Activated CD4-positive, alpha-beta T cell treated with anti-CD3 and anti-CD28 coated beads, Interleukin-2, Interleukin-6, amounts not matched to agents 100 ng/mL and 50 ng/mL, durations not matched to agents 16 hours and 8 hours (primary cell): ENCODE results near the gene SCGB3A1.

Experiments
- DNase-seq: peaks from one replicate; pipeline ENCODE4 v3.0.0-alpha.2; 2020

SCGB3A1 gene

DNA sequence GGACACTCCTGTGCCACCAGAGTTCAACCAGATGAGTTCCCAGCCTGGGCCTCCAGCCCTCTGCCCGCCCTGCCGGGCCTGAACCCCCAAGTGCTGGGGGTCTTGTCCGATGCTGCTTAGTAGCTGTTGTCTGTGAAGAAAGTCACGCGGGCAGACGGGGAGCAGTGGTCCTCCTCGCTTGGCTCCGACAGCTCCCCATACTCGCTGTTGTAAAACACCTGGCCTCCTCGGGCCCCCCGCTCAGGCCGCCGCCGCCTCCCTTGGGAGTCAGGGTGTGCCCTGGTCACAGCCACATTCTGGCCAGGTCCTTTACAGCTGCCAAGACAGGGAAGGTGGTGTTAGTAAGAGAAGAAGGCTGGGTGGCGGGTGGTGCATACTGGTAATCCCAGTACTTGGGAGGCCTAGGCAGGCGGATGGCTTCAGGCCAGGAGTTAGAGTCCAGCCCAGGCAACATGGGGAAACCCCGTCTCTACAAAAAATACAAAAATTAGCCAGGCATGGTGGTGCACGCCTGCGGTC lies 11.8 kb upstream of the SCGB3A1 start:
- DNase-seq: no peak

- no peak for DNase-seq
Observed at GRCh38 chr5:180602481-180603075, 11.3 kb upstream of the SCGB3A1 start.

DNA sequence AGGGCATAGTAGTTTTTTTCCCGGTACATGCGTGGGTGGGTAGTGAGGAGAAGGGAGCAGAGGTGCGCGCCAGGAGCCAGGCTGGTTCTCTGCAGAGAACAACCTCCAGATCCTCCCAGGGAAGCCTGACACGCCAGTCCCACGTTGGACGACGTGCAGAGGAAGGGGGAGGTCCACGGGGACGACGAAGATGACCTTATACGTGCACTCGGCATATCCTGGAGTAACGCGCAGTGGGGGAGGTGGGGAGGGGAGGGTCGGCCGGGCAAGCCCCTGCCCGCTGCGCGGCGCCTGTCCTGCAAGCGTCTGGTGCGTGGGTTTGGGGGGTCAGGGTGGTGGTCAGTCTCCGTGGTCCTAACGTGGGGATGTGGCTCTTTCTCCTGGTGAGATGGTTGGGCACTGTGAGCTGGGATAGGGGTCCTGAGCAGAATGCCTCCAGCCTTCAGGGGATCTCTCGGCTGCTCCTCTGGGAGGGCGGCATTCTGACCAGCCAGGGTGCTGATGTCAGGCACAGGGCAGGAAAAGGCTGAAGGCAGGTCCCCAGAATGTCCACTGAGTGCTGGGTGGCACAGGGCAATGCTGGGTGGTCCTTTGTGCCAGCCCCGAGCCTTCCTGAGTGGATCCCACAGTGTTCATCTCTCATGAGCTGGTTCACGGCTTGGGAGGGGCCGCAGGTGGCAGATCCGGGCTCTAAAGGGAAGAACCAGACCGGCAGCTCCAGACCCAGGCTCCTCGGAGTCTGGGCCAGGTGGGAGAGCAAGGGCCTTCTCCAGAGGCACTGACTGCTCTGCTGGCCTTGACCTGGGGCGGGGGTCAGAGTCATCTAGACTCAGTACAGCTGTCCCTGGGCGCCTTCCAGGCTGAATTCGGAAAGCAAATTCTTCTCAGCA lies 10.5 kb upstream of the SCGB3A1 start:
- no peak for DNase-seq

DNA sequence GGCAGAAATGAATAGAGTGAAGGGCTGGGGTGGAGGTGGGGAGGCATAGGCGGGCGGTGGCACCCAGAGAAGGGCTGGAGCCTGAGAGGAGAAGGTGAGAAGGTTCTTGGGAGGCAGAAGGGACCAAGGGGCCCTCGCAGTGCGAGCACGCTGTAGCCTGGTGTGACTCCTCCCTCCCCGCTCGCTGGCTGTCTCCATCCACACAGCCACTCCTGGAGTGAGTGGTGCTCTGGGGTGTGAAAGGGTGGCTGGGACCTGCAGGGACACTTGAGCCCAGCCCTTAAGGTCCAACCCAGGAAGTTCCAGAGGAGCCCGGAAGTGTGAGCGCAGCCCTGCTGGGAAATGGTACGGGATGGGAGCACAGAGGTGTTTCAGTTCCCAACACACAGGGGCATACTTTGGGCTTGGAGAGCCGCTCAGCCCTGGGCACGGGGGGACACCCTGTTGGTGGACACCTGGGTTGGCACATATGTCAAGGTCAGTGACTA lies 9.3 kb upstream of the SCGB3A1 start:
- no peak for DNase-seq

GRCh38 chr5:180599981-180600553 lies 8.8 kb upstream of the SCGB3A1 start:
- DNase-seq: no peak

DNA sequence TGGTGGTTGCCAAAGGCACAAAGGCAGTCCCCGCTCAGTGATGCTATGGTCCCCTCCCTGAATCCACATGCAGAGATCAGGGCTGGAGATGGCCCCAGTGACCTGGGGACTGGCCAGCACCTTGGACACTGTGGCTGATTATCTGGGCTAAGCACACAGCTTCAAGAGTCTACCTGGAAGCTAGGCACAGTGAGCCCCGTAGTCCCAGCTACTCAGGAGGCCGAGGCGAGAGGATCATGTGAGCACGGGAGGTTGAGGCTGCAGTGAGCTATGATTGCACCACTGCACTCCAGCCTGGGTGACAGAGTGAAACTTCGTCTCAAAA lies 8.3 kb upstream of the SCGB3A1 start:
- no peak for DNase-seq

GRCh38 chr5:180598797-180599589 lies 7.7 kb upstream of the SCGB3A1 start:
- no peak for DNase-seq

- DNase-seq: no peak
Observed at GRCh38 chr5:180598316-180598701, 7.0 kb upstream of the SCGB3A1 start.

GRCh38 chr5:180596668-180597231 lies 5.5 kb upstream of the SCGB3A1 start:
- DNase-seq: no peak

DNA sequence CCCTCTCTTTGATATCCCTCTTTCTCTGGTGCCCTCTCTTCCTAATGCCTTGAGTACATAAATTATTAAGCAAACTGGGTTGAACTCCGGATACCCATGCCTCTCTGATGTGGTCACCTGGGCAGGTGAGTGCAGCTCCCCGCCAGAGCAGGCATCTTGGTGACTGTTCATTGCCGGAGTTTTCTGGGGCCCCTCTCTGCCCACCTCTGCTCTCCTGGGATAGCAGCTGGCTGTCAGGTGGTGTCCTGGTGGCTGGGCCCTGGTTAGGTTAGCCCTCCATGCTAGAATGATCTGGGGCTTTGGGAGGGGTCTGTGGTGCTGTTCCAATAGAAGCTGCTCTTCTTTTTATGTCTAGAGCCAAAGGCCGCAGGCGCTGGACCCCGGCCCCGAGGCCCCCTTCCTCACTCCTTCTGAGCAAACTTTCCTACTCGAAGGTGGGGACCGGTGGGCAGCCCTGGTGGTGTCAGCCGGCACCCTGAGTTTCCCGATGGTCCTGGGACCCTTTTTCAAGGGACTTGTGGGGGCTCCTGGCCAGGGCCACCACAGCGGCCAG lies 4.9 kb upstream of the SCGB3A1 start:
- DNase-seq: no peak

GRCh38 chr5:180595381-180596114 lies 4.2 kb upstream of the SCGB3A1 start:
- no peak for DNase-seq

- DNase-seq: no peak
Observed at GRCh38 chr5:180595046-180595379, 3.7 kb upstream of the SCGB3A1 start.

DNA sequence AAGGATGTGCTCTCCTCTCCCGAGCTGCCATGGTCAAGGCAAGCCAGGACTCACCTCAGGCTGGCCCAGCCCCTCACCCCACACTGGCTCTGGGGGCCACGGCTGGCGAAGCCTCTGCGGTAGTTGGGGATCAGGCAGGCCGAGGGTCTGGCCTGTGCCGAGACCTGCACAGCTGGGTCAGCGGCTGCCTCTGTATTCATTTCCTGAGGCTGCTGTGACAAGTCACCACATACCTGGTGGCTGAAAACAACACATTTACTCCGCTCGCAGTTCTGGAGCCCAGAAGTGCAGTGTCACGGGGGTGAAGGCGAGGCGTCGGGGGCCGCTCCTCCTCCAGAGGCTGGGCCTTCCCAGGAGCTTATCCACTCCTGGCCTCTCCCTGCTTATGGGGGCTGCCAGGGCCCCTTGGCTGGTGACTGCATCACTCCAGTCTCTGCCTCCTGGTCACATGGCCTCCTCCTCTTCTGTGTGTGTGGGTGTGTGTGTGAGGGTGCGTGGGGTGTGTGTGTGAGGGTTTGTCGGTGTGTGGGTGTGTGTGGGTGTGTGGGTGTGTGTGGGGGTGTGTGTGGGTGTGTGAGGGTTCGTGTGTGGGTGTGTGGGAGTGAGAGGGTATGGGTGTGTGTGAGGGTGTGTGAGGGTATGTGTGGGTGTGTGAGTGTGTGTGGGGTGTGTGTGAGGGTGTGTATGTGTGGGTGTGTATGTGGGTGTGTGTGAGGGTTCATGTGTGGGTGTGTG lies 3.2 kb upstream of the SCGB3A1 start:
- DNase-seq: no peak

- DNase-seq: no peak
Observed at GRCh38 chr5:180593446-180594206, 2.3 kb upstream of the SCGB3A1 start.

DNA sequence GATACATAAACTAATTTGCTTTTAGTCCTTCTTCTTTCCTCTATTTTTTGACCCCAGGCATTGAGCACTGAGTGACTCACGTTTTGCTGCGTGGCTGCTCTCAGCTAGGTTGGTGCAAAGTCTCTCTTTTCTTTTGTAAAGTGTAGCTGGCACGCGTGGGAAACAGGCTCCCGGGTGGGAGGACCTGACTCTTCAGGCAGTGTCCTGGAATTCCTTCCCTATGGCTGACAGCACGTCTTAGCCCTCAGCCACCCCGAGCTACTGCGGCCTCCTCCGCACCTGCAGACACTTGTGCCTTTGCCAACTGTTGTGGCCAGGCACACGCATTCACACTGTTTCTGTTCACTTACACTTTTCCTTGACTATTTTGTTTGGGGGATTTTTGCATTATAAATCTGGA lies 877 bp upstream of the SCGB3A1 start:
- DNase-seq: no peak

DNA sequence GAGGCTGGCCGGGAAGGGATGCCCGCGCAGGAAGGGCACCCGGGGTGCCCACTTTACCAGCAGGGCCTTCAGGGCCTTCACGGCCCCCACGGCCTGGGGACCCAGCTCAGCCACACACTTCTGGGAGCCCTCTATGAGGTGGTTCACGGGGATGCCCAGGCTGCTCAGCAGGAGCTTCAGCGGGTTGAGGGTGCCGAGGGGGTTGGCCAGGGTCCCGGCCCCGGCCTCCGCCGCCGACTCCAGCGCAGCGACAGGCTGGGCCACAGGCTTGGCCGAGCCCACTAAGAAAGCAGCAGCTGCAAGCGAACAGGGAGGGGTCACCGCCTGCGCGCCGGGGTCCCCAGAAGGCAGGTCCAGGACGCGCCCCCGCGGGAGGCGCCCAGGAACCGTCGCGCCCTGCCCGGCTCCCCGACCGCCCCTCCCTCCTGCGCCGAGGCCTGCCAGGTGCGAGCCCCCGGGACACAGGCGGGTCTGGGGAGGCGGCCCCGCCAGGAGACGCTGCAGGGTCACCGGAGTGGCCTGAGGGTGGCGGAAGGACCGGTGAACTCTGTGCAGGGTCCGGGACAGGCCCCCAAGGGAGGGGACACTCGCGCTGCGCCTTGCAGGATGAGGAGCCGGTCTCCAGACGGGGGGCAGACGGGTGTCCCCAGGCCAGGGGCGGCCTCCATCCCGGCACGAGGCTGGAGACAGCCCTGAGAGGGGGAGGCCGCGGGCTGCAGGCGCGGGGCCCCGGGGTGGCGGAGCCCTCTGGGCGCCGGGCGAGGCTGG lies 572 bp downstream of the SCGB3A1 start:
- no peak for DNase-seq

GRCh38 chr5:180589771-180590542 lies 1.3 kb downstream of the SCGB3A1 start:
- DNase-seq: no peak

GRCh38 chr5:180586870-180587269 lies 4.4 kb downstream of the SCGB3A1 start:
- no peak for DNase-seq

GRCh38 chr5:180586204-180586603 lies 5.1 kb downstream of the SCGB3A1 start:
- no peak for DNase-seq
